Measurements from ENCODE around the gene MLH1. TPM values are rescaled to one million over a fixed set of nuclear protein-coding genes. Genes with fewer than 3 reads are reported as not detected.

MLH1 gene
- total and polyA plus RNA-seq, 2 of the 8 experiments (the other 6 are each of a cell fraction or from before 2014, with no cell fraction given) = 36.4 to 47.3 TPM

DNA sequence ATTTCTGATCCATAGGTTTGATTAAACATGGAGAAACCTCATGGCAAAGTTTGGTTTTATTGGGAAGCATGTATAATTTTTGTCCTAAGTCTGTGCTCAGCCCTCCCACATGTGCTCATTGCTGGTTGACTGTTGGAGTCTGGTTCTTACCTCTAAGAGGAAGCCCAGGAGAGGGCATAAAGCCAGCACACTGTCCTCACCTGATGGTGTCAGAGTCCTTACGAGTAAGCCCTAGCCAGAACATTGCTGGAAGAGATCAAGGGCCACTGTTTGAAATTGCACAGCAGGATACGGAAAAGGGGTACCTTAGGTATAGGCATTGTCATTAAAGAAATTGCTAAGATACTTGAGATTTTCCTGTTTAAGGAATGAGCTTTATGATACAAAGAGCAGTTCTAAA, 21.3 kb downstream of the MLH1 start:
- H2BK15ac ChIP-seq (ENCODE audit: low read length) = no peak overlapping the region
- WGBS, 2 experiments (ENCODE audit: extremely low coverage in 1 of 2, insufficient coverage in 1 of 2, insufficient read length in 1 of 2, insufficient replicate concordance in 2 of 2, low coverage in 1 of 2, low lambda C conversion rate in 2 of 2, missing lambda C conversion rate in 1 of 2) = 94% methylated on average over 2 of the region's 2 CpGs; no CpG with 5 or more reads in 1 of the 2 experiments
- H3K4me3 ChIP-seq (ENCODE audit: extremely low read depth in 1 of 4, insufficient read depth in 2 of 4, low read depth in 3 of 4, low read length in 4 of 4) = no peak overlapping the region
- POLR2A ChIA-PET (ENCODE audit: partially characterized antibody) = no interaction called here
- no peak overlapping the region for H3K14ac ChIP-seq (ENCODE audit: insufficient read length)
- TF ChIP-seq CHD1 (IDR thresholded peaks at IDR 0.05; ENCODE audit: low read depth, low read length) (no peak), SIX5 (IDR thresholded peaks at IDR 0.05; ENCODE audit: low read depth, low read length) (no peak), TAF1 (IDR thresholded peaks at IDR 0.05; ENCODE audit: low read depth, low read length) (no peak)
- H2AK5ac ChIP-seq (ENCODE audit: low read depth, low read length) = no peak overlapping the region
- H2BK120ac ChIP-seq (replicated peaks; ENCODE audit: low read depth, low read length) = no peak overlapping the region
- H4K5ac ChIP-seq (ENCODE audit: insufficient read length, low read depth, low read length) = no peak overlapping the region
- H2AFZ ChIP-seq (ENCODE audit: low read length) = no peak overlapping the region
- no peak overlapping the region for H3K27ac ChIP-seq (ENCODE audit: low read depth, low read length)
- FAIRE-seq (no peak), DNase-seq (ENCODE audit: low read depth in 1 of 2, low spot score in 2 of 2) (no peak)
- no peaks in the 10 kb centered on the region for H3K79me1 ChIP-seq (ENCODE audit: low read depth, low read length)
- H2BK12ac ChIP-seq (ENCODE audit: low read depth, low read length) = no peak overlapping the region
- no peaks in the 10 kb centered on the region for H3K27me3 ChIP-seq (replicated peaks in 1 of 4; ENCODE audit: control insufficient read depth in 3 of 4, extremely low read depth in 1 of 4, insufficient read depth in 3 of 4, low read length in 3 of 4)
- no peak overlapping the region for H4K8ac ChIP-seq (ENCODE audit: extremely low read depth, insufficient read depth, low read length)
- H3K18ac ChIP-seq (ENCODE audit: extremely low read depth, low read length) = no peak overlapping the region
- H3K9me3 ChIP-seq (ENCODE audit: insufficient read depth in 2 of 2, low read depth in 1 of 2, low read length in 1 of 2) = no peaks in the 10 kb centered on the region
- H3K23me2 ChIP-seq (ENCODE audit: low read depth, low read length) = no peaks in the 10 kb centered on the region; the same call in 1 of the 2 replicates
- no peaks in the 10 kb centered on the region; a peak in 1 of 7 replicates for H3K4me1 ChIP-seq (replicated peaks in 1 of 4; ENCODE audit: control insufficient read depth in 3 of 4, insufficient read depth in 4 of 4, low read length in 3 of 4)
- H4K20me1 ChIP-seq (replicated peaks in 1 of 2; ENCODE audit: control insufficient read depth in 1 of 2, insufficient read depth in 2 of 2, low read length in 2 of 2) = peaks cover 0 to 2% of the 10 kb centered on the region in 2 experiments
- H3K23ac ChIP-seq (ENCODE audit: insufficient read length) = no peak overlapping the region
- no peaks in the 10 kb centered on the region for H3K79me2 ChIP-seq (ENCODE audit: control insufficient read depth in 1 of 2, insufficient read depth in 2 of 2, low read length in 2 of 2)
- no peak overlapping the region for H2BK5ac ChIP-seq (ENCODE audit: low read depth, low read length)
- H4K91ac ChIP-seq (replicated peaks; ENCODE audit: insufficient read length, low read length) = no peak overlapping the region
- CTCF ChIA-PET (ENCODE audit: partially characterized antibody) = no interaction called here
- peaks cover 10 to 61% (median 54%) of the 10 kb centered on the region in 4 experiments for H3K36me3 ChIP-seq (ENCODE audit: control insufficient read depth in 2 of 4, insufficient read depth in 4 of 4, low read length in 3 of 4)
- H2BK20ac ChIP-seq (ENCODE audit: low read length) = no peak overlapping the region
- H3K4ac ChIP-seq (replicated peaks; ENCODE audit: insufficient read length, low read depth, low read length) = no peak overlapping the region
- H3K4me2 ChIP-seq (ENCODE audit: insufficient read depth in 1 of 2, low read depth in 2 of 2, low read length in 2 of 2) = no peak overlapping the region
- no peak overlapping the region for H3K56ac ChIP-seq (replicated peaks; ENCODE audit: insufficient read length, low read depth, low read length)
- no peak overlapping the region for H3K9ac ChIP-seq (replicated peaks in 1 of 4; ENCODE audit: extremely low read depth in 1 of 4, low read depth in 3 of 4, low read length in 3 of 4)

Measured in H1 (cell line).